ENCODE data around the gene ZNF540. TPM values are rescaled to one million over a fixed set of nuclear protein-coding genes. Genes with fewer than 3 reads are reported as not detected.

Gene ZNF540
- total and polyA plus RNA-seq, 9 of the 15 experiments (the other 6 are each of a cell fraction or from before 2014, with no cell fraction given) = 0.20 to 0.95 (median 0.44) TPM

DNA sequence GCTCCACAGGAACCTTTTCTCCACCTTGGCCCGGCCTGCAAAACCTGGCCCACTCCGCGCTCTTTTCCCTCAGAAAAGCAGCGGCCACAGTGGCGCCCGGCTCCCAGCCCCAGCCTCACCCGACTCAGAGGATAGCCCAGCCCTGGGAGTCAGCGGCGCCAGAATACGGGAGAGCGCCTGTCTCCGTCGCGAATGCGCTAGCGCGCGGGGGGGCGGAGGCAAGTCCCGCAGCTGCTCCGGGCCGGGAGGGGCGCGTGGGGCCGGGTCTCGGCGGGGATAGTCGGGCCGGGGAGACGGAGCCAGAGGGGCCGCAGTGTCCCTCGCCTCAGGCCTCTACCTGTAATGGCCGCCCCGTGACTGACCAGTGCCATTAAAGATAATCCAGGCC is 60.6 kb downstream of the ZNF540 start, which contains the start of gene ZFP30 (continued):
- TF ChIP-seq, protein P1, sequence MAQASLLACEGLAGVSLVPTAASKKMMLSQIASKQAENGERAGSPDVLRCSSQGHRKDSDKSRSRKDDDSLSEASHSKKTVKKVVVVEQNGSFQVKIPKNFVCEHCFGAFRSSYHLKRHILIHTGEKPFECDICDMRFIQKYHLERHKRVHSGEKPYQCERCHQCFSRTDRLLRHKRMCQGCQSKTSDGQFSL (CRISPR knock-in tag; IDR thresholded peaks at IDR 0.05) = no peak
- TF ChIP-seq, protein P1 (tag; IDR thresholded peaks at IDR 0.05) = peak in 1 of 2 experiments; percentile 42; a peak in 1 of 4 replicates
- TF ChIP-seq YY1 (IDR thresholded peaks at IDR 0.05; ENCODE audit: borderline replicate concordance in 1 of 3, control insufficient read depth in 1 of 3, extremely low read depth in 1 of 3, insufficient read depth in 3 of 3, insufficient read length in 1 of 3, insufficient replicate concordance in 2 of 3, low read depth in 1 of 3, low read length in 2 of 3) = peak in 2 of 3 experiments; percentile 48 to 72
- TF ChIP-seq, protein P2, sequence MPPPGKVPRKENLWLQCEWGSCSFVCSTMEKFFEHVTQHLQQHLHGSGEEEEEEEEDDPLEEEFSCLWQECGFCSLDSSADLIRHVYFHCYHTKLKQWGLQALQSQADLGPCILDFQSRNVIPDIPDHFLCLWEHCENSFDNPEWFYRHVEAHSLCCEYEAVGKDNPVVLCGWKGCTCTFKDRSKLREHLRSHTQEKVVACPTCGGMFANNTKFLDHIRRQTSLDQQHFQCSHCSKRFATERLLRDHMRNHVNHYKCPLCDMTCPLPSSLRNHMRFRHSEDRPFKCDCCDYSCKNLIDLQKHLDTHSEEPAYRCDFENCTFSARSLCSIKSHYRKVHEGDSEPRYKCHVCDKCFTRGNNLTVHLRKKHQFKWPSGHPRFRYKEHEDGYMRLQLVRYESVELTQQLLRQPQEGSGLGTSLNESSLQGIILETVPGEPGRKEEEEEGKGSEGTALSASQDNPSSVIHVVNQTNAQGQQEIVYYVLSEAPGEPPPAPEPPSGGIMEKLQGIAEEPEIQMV (tag; conservative IDR thresholded peaks at IDR 0.05; ENCODE audit: low read depth) = no peak
- TF ChIP-seq ZNF57 (CRISPR knock-in tag; IDR thresholded peaks at IDR 0.05) = no peak
- no peak for TF ChIP-seq FOXM1 (IDR thresholded peaks at IDR 0.05; ENCODE audit: low read depth)
- no peak for TF ChIP-seq FOXM1 (CRISPR knock-in tag; IDR thresholded peaks at IDR 0.05; ENCODE audit: low read depth)
- TF ChIP-seq RBM25 (IDR thresholded peaks at IDR 0.05; ENCODE audit: low read depth, low read length, severe bottlenecking) = no peak
- TF ChIP-seq PRMT5 (CRISPR knock-in tag; IDR thresholded peaks at IDR 0.05) = no peak
- no peak for TF ChIP-seq ZNF707 (CRISPR knock-in tag; conservative IDR thresholded peaks at IDR 0.05)
- no peak for TF ChIP-seq GTF2F1 (IDR thresholded peaks at IDR 0.05; ENCODE audit: low read depth, low read length)
- TF ChIP-seq CBX2 (IDR thresholded peaks at IDR 0.05; ENCODE audit: insufficient read depth, low read length, poor library complexity, severe bottlenecking) = no peak
- TF ChIP-seq NR4A1 (CRISPR knock-in tag; IDR thresholded peaks at IDR 0.05) = no peak
- TF ChIP-seq NR4A1 (tag; IDR thresholded peaks at IDR 0.05) = no peak
- no peak for TF ChIP-seq PTTG1 (tag; IDR thresholded peaks at IDR 0.05; ENCODE audit: low read depth)
- TF ChIP-seq, protein P3, sequence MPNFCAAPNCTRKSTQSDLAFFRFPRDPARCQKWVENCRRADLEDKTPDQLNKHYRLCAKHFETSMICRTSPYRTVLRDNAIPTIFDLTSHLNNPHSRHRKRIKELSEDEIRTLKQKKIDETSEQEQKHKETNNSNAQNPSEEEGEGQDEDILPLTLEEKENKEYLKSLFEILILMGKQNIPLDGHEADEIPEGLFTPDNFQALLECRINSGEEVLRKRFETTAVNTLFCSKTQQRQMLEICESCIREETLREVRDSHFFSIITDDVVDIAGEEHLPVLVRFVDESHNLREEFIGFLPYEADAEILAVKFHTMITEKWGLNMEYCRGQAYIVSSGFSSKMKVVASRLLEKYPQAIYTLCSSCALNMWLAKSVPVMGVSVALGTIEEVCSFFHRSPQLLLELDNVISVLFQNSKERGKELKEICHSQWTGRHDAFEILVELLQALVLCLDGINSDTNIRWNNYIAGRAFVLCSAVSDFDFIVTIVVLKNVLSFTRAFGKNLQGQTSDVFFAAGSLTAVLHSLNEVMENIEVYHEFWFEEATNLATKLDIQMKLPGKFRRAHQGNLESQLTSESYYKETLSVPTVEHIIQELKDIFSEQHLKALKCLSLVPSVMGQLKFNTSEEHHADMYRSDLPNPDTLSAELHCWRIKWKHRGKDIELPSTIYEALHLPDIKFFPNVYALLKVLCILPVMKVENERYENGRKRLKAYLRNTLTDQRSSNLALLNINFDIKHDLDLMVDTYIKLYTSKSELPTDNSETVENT (CRISPR knock-in tag; IDR thresholded peaks at IDR 0.05) = no peak
- no peak for TF ChIP-seq ATF1 (CRISPR knock-in tag; IDR thresholded peaks at IDR 0.05)
- TF ChIP-seq ATF1 (tag; IDR thresholded peaks at IDR 0.05) = no peak
- TF ChIP-seq TEAD4 (IDR thresholded peaks at IDR 0.05; ENCODE audit: low read length) = no peak
- TF ChIP-seq TEAD4 (CRISPR knock-in tag; IDR thresholded peaks at IDR 0.05; ENCODE audit: borderline replicate concordance) = no peak
- TF ChIP-seq, protein P4, sequence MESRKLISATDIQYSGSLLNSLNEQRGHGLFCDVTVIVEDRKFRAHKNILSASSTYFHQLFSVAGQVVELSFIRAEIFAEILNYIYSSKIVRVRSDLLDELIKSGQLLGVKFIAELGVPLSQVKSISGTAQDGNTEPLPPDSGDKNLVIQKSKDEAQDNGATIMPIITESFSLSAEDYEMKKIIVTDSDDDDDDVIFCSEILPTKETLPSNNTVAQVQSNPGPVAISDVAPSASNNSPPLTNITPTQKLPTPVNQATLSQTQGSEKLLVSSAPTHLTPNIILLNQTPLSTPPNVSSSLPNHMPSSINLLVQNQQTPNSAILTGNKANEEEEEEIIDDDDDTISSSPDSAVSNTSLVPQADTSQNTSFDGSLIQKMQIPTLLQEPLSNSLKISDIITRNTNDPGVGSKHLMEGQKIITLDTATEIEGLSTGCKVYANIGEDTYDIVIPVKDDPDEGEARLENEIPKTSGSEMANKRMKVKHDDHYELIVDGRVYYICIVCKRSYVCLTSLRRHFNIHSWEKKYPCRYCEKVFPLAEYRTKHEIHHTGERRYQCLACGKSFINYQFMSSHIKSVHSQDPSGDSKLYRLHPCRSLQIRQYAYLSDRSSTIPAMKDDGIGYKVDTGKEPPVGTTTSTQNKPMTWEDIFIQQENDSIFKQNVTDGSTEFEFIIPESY (CRISPR knock-in tag; IDR thresholded peaks at IDR 0.05) = no peak
- TF ChIP-seq SRF (CRISPR knock-in tag; IDR thresholded peaks at IDR 0.05) = 0 out of 4 replicates have a peak, but pooled peaks of 1 of the 2 experiments have one; percentile 21

Data from K562 (cell line).